NCI-H187 treated with DMSO at 0.1 percent for 48 hours (cell line): ENCODE measurements around the gene ZDHHC14.

Experiments
- DNase-seq: peaks from one replicate; lab custom pipeline; 2025; lab: John Stamatoyannopoulos, UW

The ZDHHC14 gene

GRCh38 chr6:157625764-157626163 lies 244.8 kb downstream of the ZDHHC14 start:
- no peak for DNase-seq

GRCh38 chr6:157627195-157627966 lies 246.4 kb downstream of the ZDHHC14 start:
- DNase-seq: no peak

DNA sequence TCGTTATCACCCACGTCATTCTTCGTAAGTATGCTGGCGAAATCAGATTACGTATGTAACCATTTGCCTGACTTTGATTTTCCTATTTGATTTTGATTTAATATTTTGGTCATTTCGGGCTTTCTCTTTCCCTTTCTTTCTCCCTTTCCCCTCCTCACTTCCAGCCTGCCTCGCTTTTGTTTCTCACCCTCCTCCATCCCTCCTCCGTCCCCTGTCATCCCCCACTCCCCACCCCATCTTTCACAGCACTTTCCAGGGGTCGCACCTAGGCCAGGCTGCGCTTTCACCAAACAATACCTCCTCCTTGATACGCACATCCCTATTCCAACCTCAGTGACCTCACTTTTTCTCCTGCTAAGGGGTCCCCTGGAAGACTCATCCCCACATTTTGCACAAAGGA lies 247.5 kb downstream of the ZDHHC14 start:
- no peak for DNase-seq

DNA sequence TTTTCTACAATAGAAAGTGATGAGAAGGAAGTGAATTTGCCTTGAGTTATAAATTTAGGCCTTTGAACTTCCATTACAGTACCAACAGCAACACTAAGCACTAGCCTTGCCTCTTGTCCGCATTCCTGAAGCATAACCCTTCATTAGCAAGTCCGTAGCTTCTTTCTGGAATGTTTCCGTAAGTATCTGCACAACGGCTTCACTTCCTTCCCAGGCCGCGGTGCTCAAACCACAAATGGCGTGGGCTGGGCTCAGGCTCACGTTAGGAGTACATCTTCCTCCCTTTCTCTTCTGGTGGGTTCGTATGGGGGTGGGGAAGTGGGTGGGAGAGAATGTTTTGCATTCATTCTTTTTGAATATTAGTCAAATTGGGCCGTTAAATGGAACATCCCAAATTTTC lies 248.2 kb downstream of the ZDHHC14 start:
- no peak for DNase-seq

GRCh38 chr6:157630463-157631080 lies 249.6 kb downstream of the ZDHHC14 start:
- no peak for DNase-seq

DNA sequence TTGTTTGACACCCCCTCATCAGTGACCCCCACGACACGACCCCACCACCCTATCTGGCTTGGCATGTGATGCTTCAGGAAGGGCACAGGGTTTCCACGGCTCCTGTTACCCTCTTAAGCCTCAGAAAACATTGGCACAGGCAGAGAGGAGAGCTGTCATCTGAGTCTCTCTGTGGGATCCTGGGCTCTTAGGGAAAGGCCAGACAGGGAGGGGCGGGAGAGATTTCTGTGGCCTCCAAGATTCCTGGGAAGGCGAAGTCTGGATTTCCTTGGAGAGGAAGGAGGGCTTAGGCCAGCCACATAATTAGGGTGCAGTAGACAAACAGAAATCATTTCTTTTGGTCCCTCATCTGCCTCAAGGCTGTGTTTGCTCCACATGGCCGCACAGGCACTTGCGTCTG lies 250.4 kb downstream of the ZDHHC14 start:
- no peak for DNase-seq

- no peak for DNase-seq
Observed at GRCh38 chr6:157631838-157632614, 251.0 kb downstream of the ZDHHC14 start.

DNA sequence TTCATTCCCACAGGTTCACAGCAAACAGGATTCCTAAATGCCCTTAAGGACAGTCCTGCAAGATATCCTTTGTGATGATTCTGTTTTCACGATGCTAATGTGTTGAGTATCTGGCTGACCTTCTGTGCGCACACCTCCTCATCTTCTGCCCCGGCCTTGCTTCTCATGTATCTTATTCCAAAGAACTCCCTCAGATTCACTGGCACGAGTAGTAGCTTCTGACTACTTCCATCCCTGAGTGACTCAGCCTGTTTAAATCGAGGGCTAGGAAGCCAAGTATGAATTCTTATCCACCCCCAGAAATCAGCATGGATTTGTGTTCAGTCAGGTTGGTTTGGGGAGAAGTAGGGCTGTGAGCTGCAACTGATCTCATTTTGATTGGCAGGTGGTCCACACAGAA lies 251.8 kb downstream of the ZDHHC14 start:
- DNase-seq: no peak

DNA sequence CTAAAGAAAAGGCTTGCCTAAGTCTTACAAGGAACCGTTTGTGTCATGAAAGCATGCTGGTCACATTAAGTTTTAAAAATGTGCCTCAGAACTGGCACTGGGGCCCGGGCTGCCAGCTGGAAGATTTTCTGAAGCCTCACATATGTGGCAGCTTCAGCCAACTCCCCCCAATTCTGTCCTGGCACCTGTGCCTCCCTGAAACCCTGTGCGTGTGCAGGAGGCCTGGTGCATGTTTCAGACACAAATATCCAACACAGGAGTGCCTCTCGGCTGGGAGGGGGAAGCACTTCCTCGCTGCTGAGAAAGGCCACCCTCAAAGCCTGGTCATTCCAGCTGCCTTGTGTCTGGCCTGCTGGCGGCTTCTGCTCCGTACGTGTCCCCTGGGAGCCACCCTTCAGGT lies 253.6 kb downstream of the ZDHHC14 start:
- no peak for DNase-seq

DNA sequence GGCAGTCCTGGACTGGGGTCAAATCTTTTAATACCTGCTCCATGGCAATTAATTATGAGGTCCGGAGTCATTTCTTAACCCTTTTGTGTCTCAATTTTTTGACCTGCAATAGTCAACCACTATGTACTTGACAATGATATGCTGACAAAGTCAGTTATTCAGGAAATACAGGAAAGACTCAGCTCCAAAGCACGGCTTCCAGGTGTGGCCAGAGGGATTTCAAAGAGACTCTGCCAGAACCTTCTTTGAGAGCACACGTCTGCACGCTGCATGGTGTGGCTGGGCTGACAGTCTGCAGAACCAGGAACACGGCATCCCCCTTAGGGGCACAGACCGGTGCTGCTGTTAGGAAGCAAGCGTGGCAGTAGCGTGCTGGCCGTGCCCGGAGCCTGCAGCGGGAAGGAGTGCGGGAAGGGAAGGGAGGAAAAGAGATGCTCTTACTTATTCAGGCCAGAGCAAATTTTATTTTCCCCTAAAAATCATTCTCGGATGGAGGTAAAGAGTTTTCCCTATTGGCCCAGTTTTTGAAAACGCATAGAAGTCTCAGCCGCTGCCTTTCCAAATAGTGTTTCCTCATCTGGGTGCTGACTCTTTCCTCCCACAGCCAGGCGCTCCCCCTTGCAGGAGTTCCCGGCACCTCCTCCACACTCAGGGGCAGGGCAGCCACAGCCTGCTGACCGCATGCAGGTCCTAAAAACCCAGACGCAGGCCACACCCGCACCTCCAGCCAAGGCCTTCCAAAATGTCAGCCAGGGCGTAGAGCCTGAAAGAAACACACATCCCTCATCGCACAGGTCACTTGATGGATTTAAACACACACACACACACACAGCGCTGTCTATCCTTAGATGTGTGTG lies 254.6 kb downstream of the ZDHHC14 start:
- DNase-seq: no peak

DNA sequence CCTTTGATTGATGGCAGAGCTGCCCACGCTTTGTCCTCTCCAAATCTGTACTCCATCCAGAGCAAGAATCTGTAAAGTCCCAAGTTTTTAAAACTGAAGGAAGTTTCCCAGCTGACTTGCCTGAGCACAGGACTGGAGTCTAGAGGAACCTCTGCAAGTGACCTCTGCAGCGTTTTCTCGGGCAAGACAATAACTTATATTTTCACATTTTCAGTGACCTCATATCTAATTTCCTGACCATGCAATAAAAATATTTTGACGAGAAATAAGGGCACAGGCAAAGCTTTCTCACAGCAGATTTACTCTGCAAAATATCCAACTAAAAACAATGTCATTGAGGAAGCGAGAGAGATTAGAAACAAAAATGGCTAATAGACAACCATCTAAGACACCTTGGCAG lies 256.5 kb downstream of the ZDHHC14 start:
- no peak for DNase-seq

GRCh38 chr6:157637941-157638662 lies 257.1 kb downstream of the ZDHHC14 start:
- no peak for DNase-seq

DNA sequence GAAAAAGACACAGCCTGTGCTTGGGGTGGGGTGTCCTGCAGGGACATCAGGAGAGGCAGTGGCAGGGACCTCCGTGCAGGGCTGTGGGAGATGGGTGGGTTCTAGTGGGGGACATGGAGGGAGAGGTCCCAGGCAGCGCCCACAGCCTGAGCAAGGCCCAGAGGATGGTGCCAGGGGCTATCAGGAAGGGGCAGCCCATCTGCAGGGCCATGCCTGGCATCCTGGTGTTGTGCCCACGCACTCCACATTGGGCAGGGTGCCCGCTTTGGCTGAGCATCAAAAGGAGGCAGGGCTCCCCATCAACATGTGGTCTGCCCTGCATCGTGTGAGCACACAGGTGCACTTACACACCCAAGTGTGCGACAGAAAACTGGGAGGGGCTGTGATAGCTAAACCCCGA lies 257.8 kb downstream of the ZDHHC14 start:
- no peak for DNase-seq

GRCh38 chr6:157640746-157641451 lies 259.9 kb downstream of the ZDHHC14 start:
- no peak for DNase-seq

DNA sequence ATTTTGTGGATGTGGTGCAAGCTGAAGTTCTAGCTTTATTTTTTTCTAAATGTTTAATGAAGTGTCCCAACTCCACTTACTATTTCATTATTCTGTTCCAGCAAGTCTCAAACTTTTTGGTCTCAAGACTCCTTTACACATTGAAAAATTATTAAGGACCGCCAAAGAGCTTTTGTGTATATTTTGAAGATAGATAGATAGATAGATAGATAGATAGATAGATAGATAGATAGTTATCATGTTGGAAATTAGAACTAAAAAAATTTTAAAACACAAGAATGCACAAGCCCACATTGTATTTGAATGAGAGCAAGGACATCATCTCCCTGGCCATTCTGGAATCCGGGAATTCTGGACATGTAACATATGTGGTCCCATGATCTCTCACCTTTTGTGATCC lies 260.8 kb downstream of the ZDHHC14 start:
- DNase-seq: no peak

- DNase-seq: no peak
Observed at GRCh38 chr6:157642736-157643135, 261.7 kb downstream of the ZDHHC14 start.

- DNase-seq: no peak
Observed at GRCh38 chr6:157644043-157644810, 263.2 kb downstream of the ZDHHC14 start.

GRCh38 chr6:157645201-157645795 lies 264.3 kb downstream of the ZDHHC14 start:
- no peak for DNase-seq

- DNase-seq: no peak
Observed at GRCh38 chr6:157646012-157646411, 265.0 kb downstream of the ZDHHC14 start.
